H4 (cell line): ENCODE results near the gene CACNA1I. TPM values are rescaled to one million over a fixed set of nuclear protein-coding genes. Genes with fewer than 3 reads are reported as not detected.

Experiments used
- DNase-seq: peaks from one replicate; pipeline ENCODE4 v3.0.0-alpha.2; 2015; ENCODE audit warnings: low spot score
- total RNA-seq: library from RNA; depleted of rRNA; stranded (reverse); fragments of >200 nt; shearing (Covaris generic); gene quantifications from 2 replicates; pipeline ENCODE4 v1.2.3, GENCODE V29; 2014

The CACNA1I gene
- total RNA-seq, 1 experiment from 2014 or later: 0.19 TPM

DNA sequence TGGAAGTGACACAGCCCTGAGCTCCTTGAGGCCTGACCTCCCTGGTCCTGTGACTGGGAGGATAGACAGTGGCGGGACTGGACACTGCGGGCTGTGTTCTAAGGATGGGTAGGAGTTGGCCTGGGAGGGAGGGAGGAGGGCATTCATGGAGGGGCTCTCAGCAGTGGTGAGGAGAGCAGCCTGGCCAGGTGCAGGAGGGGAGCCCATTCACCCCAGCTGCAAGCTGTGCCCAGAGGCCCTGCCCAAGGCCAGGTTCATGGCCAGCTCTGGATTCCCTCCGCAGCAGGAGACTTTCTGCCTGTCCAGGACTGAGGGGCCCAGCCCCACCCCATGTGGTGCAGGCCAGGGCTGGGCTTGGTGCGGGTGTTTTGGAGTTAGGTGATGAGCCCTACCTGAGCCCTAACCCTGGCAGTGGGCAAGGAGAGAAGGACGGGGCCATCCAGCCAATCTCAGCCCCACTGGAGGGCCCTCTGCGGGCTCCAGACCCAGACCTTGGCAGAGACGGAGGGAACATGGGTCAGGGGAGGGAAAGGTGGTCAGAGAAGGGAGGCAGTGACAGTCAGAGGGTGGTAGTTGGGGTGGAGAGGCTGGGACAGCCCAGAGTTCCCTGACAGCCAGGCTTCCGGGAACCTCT, 26.8 kb downstream of the CACNA1I start:
- no peak for DNase-seq

DNA sequence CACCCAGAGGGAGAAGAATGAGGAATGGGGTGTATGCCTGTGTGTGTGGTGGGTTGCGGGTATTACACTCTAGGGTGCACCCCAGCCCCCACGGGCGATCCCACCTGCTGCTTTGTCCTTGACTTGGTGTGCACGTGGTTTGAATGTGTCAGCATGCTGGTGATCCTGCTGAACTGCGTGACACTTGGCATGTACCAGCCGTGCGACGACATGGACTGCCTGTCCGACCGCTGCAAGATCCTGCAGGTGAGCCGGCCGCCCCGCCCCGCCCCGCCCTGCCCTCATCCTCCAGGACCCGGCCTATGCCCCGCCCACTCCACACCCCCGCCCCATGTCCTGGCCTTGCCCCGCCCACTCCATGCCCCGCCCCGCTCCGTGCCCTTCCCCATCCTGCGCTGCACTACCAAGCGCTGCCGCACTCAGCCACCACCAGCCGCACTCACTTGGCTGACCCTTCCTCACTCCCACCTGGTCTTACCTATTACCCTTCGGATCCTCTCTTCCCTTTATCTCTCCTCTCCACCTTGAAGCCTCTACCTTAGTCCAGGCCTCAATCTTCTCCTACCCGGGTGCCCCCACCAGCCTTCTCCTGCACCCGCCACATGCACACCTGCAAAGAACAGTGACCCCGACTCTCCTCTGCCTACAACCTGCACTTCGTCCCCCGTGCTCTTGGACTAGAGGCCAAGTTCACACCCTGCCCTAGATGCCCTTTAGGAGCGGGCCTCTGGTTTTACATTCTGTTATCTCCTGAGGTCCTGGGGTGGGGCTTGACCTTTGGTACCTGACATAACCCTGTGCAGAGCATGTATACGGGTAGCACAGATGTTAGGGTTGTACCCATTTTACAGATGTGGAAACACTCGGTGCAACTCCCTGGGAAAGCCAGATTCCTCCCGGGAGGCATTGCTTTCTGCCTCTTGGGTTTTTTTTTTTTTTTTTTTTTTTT, 27.7 kb downstream of the CACNA1I start:
- DNase-seq: no peak

DNA sequence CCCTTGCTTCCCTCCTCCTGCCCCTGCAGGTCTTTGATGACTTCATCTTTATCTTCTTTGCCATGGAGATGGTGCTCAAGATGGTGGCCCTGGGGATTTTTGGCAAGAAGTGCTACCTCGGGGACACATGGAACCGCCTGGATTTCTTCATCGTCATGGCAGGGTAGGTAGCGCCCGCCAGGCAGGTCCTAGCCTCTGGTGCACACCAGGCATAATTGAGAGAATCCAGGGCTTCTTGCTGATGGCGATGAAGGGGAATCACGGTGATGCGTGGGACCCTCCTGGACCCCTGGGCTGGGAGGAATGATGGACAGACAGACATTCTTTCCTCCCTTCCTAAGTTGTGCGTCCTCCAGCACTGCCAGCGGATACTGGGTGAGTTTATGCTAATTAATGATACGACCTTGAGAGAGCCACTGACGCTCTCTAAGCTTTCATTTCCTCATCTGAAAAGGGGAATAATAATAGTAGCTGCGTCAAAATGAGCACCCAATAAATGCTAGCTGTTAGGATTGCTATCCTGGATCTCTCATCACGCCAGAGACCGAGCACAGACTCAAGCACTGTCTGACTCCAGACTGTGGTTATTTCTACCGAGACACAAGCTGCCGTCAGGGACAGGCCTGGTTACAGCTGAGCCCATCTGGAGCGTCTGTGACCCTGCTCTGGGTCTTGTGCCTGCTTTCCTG, 30.1 kb downstream of the CACNA1I start:
- DNase-seq: no peak

DNA sequence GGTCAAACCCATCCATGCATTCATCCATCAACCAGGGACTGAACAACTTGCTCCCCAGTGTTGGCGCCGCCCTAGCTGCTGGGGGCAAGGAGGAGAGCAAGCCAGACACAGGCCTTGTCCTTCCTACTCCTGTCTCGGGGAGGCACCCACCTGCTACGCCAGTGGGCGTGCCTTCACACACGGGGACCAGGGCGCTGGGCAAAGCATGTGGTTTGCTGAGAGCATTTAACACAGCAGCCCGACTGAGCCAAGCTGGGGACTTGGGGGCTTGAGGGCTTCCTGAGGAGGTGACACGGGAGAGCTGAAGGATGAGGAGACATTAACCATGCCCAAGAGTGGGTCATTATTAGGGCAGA, 30.6 kb downstream of the CACNA1I start:
- no peak for DNase-seq

DNA sequence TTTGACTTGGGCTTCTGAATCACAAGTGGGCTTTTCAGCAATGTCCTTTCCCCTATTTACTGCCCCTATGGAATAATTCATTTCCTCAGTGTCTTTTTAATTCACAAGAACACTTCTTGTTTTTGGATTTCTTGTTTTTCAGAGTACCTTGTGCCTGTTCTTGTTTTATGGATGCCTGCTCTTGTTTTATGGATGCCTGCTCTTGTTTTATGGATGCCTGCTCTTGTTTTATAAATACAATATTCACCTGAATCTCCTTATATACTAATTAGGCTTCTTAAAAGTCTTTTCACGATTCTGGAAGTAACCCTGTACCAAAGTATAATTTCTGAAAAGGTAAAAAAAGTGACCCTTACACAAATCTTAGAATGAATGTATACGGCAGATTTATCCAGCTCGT, 32.8 kb downstream of the CACNA1I start:
- DNase-seq: no peak

DNA sequence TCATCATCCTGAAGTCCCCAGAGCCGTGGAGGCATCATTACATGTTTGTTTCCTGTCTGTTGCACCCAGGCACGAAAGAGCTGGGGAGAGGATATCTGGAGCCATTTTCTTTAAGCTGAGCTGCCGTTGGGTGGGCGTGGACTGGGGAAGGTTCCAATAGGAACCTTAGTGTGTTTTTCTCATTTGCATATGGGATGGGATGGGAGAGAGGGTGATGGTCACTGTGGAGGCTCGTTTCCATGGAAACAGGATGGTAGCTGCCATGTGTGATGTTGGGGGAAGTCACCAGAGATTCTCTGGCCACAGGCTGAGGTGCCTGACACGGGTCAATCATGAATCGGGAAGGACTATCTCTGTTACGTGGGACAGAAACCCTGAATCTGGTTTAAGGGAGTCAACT, 39.7 kb downstream of the CACNA1I start:
- DNase-seq: no peak

DNA sequence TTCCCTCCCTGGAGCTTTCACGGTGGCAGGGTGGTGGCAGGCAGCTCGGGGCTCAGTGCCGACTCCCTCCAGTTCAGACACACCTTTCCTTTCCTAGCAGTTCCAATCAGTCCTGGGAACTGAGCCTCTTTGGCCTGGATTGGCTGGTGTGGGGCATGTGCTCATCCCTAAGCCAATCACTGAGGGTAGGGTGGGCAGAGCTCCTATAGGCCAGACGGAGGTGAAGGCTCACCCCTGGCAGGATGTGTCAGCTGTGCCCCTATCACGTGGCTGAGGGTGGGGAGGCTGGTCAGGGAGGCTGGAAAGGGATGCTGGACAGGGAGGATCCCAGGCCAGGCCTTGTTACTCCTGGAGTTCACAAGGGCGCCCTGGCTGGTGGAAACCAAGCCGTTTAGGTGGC, 40.2 kb downstream of the CACNA1I start:
- DNase-seq: no peak

DNA sequence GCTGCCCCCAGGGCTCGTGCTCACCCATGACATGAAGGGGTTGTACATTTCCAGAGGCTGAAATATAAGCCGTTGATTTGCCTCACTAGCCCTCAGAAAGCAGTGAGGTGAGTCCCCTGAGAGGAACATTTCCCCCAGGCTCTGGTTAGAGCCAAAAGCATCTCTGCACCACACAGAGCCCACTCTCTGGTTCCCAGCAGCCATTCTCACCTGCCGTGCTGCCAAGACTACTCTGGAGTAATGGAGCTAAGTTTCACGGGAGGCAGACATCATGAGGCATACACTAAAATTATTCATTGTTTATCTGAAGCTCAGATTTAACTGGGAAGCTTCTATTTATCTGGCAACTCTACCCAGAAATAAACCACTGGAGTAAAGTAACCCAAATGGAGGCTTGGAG, 40.8 kb downstream of the CACNA1I start:
- no peak for DNase-seq

DNA sequence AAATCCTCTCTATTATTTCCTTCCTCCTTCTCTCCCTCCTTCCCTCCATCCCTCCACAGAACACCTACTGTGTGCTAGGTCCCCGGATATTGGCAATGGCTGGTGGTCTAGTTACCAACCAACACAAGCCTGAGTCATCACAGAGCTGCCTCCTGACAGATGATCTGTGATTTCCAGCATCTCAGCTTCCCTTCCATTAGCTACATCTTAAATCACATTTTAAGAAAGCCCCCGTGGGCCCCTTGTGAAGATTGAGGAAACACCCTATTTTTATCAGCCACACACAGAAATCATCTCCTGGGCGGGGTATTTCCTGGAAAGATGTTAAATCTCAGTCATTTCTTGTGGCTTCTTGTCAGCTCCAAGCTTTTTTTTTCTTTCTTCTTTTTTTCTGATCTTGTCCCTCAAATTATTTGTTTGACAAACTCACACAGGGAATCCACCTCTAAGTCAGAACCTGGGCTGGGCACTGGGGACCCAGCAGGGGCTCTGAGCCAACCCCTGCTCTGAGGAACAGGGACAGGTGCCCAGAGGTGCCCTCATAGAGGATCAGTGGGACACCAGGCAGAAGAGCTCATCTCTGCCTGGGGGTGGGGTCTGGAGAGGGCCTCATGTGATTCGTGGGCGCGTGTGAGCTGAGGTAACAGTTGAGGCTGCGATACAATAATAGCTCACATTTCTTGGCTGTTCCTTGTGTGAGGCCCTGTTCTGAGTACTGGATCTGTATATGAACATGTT, 42.4 kb downstream of the CACNA1I start:
- DNase-seq: no peak

DNA sequence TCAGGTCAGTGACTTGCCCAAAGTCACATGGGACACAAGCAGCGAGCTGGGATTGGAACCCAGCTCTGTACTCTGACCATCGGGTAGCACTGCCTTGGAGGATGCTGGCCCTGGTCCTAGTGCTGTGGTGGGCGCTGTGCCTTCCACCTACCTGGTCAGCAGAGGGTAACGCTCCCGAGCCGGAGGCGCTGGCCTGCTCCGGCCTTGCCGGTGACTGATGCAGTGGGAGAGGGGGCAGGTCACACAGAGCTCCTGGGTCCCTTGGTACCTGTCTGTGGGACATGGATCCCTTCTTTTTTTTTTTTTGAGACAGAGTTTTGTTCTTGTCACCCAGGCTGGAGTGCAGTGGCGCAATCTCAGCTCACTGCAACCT, 43.0 kb downstream of the CACNA1I start:
- DNase-seq: no peak

DNA sequence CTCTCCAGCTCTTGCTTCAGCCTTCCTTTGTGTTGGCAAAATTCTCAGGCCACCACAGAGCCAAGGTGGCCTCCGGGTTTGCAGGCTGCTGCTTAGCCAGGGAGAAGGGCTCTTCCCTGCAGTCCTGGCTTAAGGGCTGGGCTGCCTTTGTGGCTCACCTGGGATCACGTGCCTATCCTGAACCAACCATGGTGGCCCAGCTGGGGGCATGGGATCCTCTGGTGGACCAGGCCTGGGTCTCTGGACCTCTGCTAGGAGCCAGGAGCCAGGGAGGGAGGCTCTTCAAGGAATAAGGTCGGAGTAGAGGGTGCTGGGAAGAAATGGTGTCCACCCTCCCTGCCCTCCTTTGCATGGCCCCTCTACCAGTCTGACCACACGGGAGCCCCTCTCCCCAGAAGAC, 43.9 kb downstream of the CACNA1I start:
- no peak for DNase-seq

DNA sequence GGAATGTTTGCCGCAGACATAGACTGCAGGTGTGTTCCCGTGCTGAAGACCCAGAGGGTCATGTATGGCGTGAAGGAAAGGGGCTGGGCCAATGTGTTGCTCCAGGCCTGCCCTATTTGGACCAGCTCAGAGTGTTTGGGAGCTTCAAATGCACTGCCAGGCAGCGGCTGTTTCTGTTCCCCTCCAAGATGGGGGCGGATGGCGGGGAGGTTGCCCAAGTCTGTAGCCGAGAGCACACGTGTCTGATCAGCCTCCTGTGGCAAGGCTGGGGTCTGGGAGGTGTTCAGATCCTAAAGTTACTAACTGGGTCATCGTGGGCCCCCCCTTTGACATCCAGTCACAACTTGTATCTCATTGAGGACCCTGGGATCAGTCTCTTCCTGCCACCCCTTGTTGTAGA, 45.5 kb downstream of the CACNA1I start:
- DNase-seq: no peak

DNA sequence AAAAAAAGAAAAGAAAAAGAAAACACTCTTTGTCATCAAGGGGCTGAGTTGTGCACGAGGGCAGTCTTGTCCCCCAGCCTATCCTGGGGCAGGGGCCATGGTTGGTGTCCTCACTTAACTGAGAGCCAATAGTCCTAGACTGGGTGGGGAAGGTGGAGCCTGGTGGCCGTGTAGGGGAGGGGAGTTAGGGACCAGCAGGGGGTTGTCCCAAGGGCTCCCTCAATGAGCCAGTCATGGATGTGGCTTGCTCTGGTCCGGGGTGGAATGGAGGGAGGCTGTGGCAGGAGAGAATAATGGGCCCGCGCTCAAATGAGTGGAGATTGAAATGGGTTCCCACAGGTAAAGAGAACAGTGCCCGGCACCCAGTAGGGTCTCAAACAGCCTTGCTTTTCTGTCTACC, 46.2 kb downstream of the CACNA1I start:
- DNase-seq: no peak

DNA sequence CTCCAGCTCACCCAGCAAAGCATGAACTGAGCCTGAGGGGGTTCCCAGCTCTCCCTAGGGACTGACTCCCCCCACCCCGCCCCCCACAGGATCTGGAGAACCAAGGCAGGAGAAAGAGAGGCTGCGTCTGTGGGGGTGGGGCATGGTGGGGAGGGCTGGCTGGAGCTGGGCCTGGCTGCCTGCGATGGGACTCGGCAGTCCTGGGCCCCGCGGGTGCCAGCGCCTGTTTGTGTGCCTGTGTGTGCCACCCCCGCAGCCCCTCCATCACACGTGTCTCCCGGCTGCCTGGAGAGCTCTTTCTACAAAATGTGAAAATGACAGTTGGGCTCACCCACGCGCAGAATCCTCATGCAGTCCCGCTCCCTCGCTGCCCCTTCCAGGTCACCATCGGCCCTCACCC, 46.8 kb downstream of the CACNA1I start:
- no peak for DNase-seq

DNA sequence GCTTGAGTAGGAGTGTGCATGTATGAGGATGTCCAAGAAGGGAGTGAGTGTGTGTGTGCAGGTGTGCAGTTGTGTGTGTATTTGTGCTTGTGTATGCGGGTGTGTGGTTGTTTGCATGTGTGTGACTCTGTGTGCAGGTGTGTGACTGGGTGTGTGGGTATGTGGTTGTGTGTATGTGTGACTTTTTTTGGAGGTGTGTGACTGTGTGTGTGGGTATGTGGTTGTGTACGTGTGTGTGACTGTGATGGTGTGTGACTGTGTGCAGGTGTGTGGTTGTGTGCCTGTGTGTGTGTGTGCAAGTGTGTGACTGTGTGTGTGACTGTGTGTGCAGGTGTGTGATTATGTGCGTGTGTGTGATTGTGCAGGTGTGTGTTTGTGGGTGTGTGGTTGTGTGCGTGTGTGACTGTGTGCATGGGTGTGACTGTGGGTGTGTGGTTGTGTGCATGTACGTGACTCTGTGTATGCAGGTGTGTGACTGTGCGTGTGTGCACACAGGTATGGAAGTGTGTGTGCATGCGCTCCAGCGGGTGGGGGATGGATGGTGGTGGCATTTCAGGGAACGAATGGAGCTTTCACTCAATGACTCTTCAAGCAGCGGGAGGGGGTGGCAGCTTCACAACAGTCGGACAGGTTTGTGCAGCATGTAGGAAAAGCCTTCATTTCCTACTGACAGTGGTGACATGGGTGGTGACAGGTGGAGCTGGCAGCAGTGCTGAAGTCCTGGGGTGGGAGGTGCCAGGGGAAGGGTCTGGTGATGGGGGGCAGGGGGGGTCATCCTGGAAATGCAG, 47.6 kb downstream of the CACNA1I start:
- DNase-seq: no peak

DNA sequence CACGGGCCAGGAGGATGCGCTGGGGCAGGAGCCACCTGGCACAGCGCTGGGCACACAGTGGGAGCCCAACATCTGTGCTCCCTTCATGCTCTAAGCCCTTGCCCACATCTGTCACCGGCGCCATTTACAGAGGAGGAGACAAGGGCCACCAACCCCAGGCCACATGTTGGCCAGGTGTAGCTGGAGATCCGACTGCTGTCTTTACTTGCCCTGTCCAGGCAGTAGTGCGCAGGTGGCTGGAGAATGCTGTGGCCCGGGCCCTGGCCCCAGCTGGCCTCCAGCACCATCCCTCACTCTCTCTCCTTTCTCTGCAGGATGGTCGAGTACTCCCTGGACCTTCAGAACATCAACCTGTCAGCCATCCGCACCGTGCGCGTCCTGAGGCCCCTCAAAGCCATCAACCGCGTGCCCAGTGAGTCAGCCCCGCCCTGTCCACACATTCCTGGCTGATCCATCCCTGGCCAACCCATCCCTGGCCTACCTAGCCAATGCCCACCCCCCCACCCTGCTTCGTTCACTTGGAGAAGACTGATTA, 48.5 kb downstream of the CACNA1I start:
- DNase-seq: no peak

DNA sequence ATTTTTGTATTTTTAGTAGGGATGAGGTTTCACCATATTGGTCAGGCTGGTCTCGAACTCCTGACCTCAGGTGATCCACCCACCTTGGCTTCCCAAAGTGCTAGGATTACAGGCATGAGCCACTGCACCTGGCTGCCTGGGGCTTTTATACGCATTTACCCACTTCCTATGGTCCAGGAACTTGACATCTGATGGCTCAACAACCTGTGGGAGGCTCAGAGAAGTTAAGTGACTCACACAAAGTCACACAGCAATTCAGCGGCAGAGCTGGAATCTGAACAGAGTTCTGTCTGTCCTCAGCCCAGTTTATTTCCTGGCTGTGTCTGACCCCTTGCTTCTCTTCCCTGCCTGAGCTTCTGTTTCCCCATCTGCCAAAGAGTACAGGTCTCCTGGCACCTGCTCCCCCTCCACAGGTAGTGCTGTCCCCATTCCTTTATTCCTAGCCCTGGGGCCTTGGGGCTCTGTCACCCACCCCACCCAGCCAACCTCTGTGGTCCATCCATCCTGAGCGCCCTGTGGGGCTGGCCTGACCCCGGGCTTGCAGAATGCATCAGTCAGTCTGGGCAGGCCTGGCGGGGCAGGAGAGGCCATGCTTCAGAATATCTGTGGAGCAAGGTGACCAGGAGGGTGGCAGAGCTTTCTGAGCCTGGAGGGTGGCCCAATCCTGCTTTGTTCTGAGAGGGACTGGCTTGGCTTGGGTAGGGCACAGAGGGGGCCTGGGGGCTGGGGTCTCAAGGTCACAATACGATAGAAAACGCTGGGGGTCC, 50.6 kb downstream of the CACNA1I start:
- no peak for DNase-seq

DNA sequence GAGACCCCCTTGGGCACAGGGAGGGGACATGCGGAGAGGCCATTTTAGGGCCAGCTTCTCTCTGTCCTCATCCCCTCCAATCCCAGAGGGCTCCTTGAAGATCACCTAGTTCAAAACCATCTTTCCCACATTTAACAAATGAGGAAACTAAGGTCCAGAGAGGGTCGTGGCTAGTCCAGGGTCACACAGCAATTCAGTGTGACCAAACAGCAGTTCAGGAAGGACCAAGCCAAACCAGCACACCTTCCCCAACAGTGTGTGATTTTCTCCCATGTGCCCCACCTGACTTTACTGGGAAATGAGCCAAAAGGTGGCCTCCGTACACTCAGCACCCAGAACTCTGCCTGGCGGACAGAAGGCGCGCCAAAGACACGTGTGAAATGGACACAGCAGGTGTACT, 51.3 kb downstream of the CACNA1I start:
- no peak for DNase-seq

DNA sequence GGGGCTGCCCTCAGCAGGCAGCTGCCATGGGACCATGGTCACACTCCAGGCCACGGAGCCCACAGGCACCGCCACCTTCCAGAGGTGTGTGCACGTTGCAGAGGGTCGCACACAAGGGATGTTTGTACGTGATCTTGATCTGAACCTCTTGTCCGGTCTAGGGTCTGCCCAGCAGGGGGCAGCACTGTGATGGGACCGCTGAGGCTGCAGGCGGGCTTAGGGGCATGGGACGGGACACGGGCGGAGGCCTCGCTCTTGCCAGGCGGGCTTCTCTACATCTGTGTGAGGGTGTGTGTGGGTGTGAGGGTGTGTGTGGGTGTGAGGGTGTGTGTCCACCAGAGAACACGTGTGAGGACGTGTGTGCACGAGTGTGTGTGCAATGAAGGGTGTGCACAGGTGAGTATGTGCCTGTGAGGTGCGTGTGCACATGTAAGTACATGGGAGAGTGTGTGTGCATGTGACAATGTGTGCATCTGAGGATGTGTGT, 52.4 kb downstream of the CACNA1I start:
- DNase-seq: no peak
